Activated CD8-positive, alpha-beta memory T cell treated with anti-CD3 and anti-CD28 coated beads, Interleukin-2, amount 50 U/mL, for 1 hour (primary cell): ENCODE measurements around the gene TBCE.
"Not testable (repeated sequence)": the region's sequence is repeated elsewhere in the genome, so short reads cannot be mapped to it uniquely, and the experiment has no call there.

Experiments
- DNase-seq: peaks from one replicate; pipeline ENCODE4 v3.0.0-alpha.2; 2020; ENCODE audit errors: extremely low read depth

Gene TBCE

DNA sequence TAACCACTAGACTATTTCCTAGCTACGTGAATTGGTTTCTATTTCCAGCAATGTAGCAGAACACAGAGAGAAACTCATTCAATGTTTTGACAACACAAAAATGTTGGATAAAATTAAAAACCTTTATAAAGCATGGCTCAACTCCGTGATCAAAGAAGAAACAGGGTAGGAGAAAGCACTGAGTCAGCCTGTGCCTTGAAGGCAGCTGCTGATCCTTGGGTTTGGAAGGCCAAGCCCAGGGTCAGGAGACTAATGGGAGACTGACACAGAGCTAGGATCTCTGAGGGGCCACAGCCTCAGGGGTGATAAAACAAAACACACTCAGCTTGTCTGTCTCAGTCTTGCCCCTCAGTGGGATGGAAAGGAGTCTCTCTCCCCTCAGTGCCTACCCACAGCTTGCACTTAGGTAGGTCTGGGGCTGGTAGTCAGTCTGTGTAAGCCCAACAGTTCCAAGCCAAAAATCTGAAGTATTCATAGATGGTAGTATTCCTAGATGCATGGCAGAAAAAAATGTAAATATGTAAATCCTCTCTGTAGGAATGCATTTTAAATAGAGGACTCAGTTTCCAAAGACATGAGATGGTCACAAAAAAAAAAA is 83.8 kb downstream of the TBCE start:
- no peak for DNase-seq

GRCh38 chr1:235454021-235454420 is 86.8 kb downstream of the TBCE start:
- no peak for DNase-seq

GRCh38 chr1:235455097-235455496 is 87.9 kb downstream of the TBCE start:
- no peak for DNase-seq

DNA sequence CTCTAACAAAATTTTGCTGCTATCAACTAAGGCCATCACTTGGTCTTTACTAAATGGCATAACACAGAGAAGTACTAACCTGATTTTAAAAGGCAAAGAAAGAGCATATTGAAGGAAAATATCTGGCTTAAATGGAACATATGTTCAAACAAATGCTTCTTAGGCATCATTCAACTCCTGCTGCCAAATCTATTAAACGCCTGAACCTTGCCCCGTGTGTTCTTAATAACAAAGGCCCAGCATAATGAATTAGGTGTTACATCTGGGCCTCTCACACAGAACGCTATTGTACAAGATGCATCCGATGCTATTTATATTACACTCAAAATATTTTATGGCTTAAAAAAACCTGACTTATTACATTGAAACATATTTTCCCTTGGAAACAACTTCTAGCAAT is 88.6 kb downstream of the TBCE start:
- no peak for DNase-seq

GRCh38 chr1:235457856-235458255 is 90.6 kb downstream of the TBCE start:
- not testable (repeated sequence) for DNase-seq

DNA sequence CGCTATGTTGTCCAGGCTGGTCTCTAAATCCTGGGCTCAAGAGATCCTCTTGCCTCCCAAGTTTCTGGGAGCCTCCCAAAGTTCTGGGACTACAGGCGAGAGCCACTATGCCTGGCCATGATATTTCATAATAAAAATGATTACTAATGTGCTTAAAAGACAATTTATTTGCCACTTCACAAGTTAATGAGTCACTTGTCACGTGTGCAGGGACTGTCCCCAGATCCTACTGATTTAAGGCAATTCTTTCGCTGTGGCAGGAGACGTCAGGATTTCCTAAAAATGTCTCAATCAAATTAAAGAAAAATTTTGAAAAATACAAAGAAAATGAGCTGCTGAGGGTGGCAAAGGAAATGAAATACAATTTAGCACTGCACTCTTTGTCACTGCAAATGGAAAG is 93.5 kb downstream of the TBCE start:
- DNase-seq: no peak

GRCh38 chr1:235461954-235462353 is 94.7 kb downstream of the TBCE start:
- DNase-seq: no peak

GRCh38 chr1:235462832-235463231 is 95.6 kb downstream of the TBCE start:
- not testable (repeated sequence) for DNase-seq

- no peak for DNase-seq
Observed at GRCh38 chr1:235465066-235465465, 97.8 kb downstream of the TBCE start.

GRCh38 chr1:235468004-235468403 is 100.8 kb downstream of the TBCE start:
- DNase-seq: no peak

GRCh38 chr1:235468970-235469369 is 101.7 kb downstream of the TBCE start:
- no peak for DNase-seq

DNA sequence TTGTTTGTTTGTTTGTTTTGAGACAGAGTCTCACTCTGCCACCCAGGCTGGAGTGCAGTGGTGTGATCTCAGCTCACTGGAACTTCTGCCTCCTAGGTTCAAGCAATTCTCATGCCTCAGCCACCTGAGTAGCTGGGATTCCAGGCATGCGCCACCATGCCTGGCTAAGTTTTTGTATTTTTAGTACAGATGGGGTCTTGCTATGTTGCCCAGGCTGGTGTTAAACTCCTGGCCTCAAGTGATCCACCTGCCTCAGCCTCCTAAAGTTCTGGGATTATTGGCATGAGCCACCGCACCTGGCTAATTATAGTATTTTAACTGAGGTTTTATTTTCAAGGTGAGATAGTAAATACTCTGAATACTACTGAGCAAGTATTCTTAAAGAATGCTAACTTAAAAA is 102.7 kb downstream of the TBCE start:
- not testable (repeated sequence) for DNase-seq

DNA sequence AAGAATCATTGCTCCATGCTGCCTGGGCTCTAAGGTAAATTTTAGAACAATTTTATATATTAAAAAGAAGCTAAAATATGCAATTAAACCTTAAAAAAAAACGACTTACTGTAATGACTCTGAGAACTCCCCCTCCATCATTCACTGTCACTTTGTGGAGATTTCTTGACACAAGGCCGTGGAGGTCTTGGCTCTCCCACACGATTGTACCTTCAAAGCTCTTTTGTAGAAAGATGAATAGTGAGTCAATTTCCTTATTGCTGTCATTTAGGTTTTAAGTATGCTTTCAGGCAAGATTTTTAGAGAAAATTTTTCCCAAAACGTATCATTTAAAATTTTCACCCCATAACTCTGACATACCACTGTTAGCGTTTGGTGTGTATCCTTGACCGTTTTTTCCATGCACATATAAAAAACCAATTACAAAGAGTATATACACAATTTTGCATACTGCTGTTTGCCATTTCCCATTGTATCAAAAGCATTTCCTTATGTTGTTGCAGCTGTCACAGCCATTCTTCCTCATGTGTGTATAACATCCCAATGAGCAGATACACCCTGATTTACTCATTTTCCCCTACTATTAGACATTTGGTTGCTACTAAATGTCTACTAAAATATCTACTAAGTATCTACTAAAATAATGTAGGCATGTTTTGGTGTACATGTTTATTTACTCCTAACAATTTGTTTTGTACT is 103.7 kb downstream of the TBCE start:
- DNase-seq: no peak

DNA sequence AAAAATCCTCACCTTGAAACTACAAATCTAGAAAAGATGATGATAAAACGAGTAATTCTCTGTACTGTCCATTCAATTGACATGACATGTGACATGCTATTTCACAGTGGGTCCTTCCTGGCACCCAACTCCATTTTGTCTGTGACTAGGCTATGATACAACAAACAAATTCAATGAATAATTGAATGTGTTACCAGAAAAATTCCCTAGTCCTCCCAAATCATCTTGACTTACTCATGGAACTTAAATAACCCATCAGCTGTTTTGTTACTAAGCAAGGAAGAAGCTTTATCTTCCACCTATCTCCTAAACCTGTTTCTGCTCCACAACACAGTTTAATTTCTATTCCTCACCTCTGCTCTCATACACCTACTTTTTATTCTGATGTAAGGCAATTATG is 106.6 kb downstream of the TBCE start:
- no peak for DNase-seq

- no peak for DNase-seq
Observed at GRCh38 chr1:235483090-235483489, 115.9 kb downstream of the TBCE start.

DNA sequence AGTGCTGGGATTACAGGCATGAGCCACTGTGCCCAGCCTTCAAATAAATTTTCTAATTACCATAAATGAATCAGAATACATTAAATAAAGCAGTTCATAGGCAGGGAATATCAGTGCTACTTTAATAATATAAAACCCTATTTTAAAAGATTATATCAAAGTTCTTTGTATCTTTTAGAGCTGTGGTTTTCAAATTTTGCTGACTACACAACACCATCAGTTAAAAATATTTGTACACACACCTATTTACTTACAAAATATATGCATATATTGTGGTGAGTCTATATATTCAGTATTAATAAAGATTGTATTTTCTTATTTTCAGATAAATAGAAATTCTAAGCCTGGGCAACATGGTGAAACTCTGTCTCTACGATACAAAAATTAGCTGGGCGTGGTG is 118.3 kb downstream of the TBCE start:
- no peak for DNase-seq

DNA sequence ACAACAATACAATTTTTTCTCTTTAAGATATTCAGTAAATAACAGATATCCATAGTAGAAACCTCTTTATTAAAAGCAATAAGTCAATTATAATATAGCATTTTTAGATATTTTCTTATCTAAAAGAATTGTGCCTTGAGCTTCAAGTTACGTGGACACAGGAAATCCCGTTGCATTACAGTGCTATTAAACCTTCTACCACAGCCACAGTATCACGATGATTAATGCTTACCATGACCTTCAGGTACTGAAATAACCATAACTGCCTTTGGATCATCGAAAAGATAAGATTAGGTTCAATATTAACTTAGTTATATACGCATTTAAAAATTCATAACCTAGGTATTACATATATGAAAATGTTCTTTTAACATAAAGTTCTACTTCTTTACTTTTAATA is 119.1 kb downstream of the TBCE start:
- DNase-seq: no peak

DNA sequence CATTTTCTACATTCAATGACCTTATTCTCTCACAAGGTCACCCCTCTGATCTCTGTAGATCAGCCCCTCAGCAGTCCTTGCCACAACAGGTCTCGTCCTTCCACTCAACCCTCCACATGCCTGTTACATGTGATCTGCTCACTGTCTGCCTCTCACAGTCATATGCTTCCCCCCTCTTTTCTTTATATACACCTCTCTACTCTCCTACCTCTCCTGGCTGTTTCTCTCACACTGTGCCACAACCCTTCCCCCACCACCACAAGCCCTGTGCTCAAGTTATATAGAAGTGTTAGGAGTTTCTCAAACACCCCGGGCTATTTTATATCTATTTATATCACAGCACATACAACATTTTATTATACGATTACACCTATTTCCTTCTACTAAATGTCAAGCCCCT is 124.4 kb downstream of the TBCE start:
- no peak for DNase-seq

- DNase-seq: no peak
Observed at GRCh38 chr1:235494531-235494930, 127.3 kb downstream of the TBCE start.

GRCh38 chr1:235495030-235495429 is 127.8 kb downstream of the TBCE start:
- DNase-seq: no peak

- no peak for DNase-seq
Observed at GRCh38 chr1:235495551-235495950, 128.3 kb downstream of the TBCE start.

GRCh38 chr1:235500971-235501540 is 133.8 kb downstream of the TBCE start:
- no peak for DNase-seq
